Neural cell (in vitro differentiated cells): ENCODE measurements around the gene FGFR1OP2.

Source experiments
- EP300 ChIP-seq: fragments of 450-650 bp; conservative IDR thresholded peaks from 2 replicates; pipeline ENCODE4 v1.6.1; 2014; ENCODE audit warnings: antibody characterized with exemption, mild to moderate bottlenecking, moderate library complexity; ENCODE audit not compliant: poor library complexity, severe bottlenecking
- EZH2 ChIP-seq: fragments of 200-600, 300-800 bp; shearing (Covaris generic), sonication (generic); IDR thresholded peaks from 2 replicates; pipeline ENCODE4 v1.6.1; 2014; ENCODE audit warnings: antibody characterized with exemption, low read length, borderline replicate concordance, mild to moderate bottlenecking; ENCODE audit not compliant: insufficient read depth, poor library complexity, severe bottlenecking
- MXI1 ChIP-seq: fragments of 450-650 bp; conservative IDR thresholded peaks from 2 replicates; pipeline ENCODE4 v1.6.1; 2014; ENCODE audit warnings: antibody characterized with exemption, mild to moderate bottlenecking; ENCODE audit not compliant: poor library complexity, severe bottlenecking
- POLR2AphosphoS5 ChIP-seq: IDR thresholded peaks from 2 replicates; pipeline ENCODE4 v1.6.1; 2012
- RAD21 ChIP-seq: fragments of 450-650 bp; conservative IDR thresholded peaks from 2 replicates; pipeline ENCODE4 v1.6.1; 2014; ENCODE audit warnings: antibody characterized with exemption, mild to moderate bottlenecking, moderate library complexity
- SMC3 ChIP-seq: fragments of 450-650 bp; conservative IDR thresholded peaks from 2 replicates; pipeline ENCODE4 v1.6.1; 2014; ENCODE audit warnings: antibody characterized with exemption, mild to moderate bottlenecking, moderate library complexity; ENCODE audit not compliant: poor library complexity
- TAF1 ChIP-seq: IDR thresholded peaks from 2 replicates; pipeline ENCODE4 v1.6.1; 2012; ENCODE audit warnings: low read depth
- TF ChIP-seq, protein P1 (sequence below): fragments of 450-650 bp; IDR thresholded peaks from 2 replicates; pipeline ENCODE4 v1.5.1; 2014; ENCODE audit warnings: antibody characterized with exemption, mild to moderate bottlenecking, moderate library complexity; ENCODE audit not compliant: poor library complexity, severe bottlenecking
- TF ChIP-seq, protein P2 (sequence below): IDR thresholded peaks from 2 replicates; pipeline ENCODE4 v1.6.1; 2012; ENCODE audit warnings: borderline replicate concordance

DNA sequence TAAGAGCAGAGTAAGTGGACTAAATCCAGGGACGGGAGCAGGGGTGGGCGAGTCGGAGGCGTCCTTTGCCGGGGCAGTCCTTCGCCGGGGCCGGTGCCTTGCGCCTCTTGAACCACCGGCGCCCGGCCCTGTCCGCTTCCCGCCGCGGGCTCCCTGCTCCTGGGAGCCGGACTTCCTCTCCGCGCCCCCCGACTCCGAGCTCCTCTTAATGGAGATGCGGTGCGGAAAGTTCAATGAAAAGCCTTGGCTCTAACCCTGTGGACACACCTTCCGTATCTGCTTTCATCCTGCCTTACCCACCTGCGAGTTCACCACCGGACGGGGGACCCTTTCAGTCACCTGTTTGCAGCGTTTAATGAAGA, 412 bp downstream of the FGFR1OP2 start:
- TF ChIP-seq, protein P1, sequence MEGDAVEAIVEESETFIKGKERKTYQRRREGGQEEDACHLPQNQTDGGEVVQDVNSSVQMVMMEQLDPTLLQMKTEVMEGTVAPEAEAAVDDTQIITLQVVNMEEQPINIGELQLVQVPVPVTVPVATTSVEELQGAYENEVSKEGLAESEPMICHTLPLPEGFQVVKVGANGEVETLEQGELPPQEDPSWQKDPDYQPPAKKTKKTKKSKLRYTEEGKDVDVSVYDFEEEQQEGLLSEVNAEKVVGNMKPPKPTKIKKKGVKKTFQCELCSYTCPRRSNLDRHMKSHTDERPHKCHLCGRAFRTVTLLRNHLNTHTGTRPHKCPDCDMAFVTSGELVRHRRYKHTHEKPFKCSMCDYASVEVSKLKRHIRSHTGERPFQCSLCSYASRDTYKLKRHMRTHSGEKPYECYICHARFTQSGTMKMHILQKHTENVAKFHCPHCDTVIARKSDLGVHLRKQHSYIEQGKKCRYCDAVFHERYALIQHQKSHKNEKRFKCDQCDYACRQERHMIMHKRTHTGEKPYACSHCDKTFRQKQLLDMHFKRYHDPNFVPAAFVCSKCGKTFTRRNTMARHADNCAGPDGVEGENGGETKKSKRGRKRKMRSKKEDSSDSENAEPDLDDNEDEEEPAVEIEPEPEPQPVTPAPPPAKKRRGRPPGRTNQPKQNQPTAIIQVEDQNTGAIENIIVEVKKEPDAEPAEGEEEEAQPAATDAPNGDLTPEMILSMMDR = no peak
- TF ChIP-seq SMC3 = no peak
- no peak for TF ChIP-seq RAD21
- no peak for TF ChIP-seq POLR2AphosphoS5
- no peak for TF ChIP-seq EZH2
- no peak for TF ChIP-seq TAF1
- TF ChIP-seq, protein P2, sequence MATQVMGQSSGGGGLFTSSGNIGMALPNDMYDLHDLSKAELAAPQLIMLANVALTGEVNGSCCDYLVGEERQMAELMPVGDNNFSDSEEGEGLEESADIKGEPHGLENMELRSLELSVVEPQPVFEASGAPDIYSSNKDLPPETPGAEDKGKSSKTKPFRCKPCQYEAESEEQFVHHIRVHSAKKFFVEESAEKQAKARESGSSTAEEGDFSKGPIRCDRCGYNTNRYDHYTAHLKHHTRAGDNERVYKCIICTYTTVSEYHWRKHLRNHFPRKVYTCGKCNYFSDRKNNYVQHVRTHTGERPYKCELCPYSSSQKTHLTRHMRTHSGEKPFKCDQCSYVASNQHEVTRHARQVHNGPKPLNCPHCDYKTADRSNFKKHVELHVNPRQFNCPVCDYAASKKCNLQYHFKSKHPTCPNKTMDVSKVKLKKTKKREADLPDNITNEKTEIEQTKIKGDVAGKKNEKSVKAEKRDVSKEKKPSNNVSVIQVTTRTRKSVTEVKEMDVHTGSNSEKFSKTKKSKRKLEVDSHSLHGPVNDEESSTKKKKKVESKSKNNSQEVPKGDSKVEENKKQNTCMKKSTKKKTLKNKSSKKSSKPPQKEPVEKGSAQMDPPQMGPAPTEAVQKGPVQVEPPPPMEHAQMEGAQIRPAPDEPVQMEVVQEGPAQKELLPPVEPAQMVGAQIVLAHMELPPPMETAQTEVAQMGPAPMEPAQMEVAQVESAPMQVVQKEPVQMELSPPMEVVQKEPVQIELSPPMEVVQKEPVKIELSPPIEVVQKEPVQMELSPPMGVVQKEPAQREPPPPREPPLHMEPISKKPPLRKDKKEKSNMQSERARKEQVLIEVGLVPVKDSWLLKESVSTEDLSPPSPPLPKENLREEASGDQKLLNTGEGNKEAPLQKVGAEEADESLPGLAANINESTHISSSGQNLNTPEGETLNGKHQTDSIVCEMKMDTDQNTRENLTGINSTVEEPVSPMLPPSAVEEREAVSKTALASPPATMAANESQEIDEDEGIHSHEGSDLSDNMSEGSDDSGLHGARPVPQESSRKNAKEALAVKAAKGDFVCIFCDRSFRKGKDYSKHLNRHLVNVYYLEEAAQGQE = no peak
- TF ChIP-seq EP300 = no peak
- no peak for TF ChIP-seq MXI1
